Activated naive CD8-positive, alpha-beta T cell treated with anti-CD3 and anti-CD28 coated beads for 36 hours (primary cell): ENCODE results near the gene PPIL6. TPM values are rescaled to one million over a fixed set of nuclear protein-coding genes. Genes with fewer than 3 reads are reported as not detected.

Experiments
- DNase-seq: peaks from one replicate; pipeline ENCODE4 v3.0.0; 2021
- H3K27ac Mint-ChIP-seq: one replicate; pipeline ENCODE4 v1.8.0; 2022; ENCODE audit warnings: mild to moderate bottlenecking, moderate library complexity, mixed read lengths
- H3K27me3 Mint-ChIP-seq: one replicate; pipeline ENCODE4 v1.8.0; 2022; ENCODE audit warnings: mild to moderate bottlenecking, mixed read lengths
- H3K36me3 Mint-ChIP-seq: one replicate; pipeline ENCODE4 v1.8.0; 2021; ENCODE audit warnings: mild to moderate bottlenecking, mixed read lengths
- H3K4me1 Mint-ChIP-seq: one replicate; pipeline ENCODE4 v1.8.0; 2021; ENCODE audit warnings: mixed read lengths
- H3K4me3 Mint-ChIP-seq: one replicate; pipeline ENCODE4 v1.8.0; 2022; ENCODE audit warnings: mild to moderate bottlenecking, moderate library complexity, mixed read lengths
- H3K9me3 Mint-ChIP-seq: one replicate; pipeline ENCODE4 v1.8.0; 2022; ENCODE audit warnings: mixed read lengths
- total RNA-seq, 2 experiments: library from RNA; stranded (reverse); gene quantifications; one replicate each; pipeline ENCODE4 v1.2.3, GENCODE V29; 2021

The PPIL6 gene
- total RNA-seq, 2 experiments from 2014 or later, result 0.60 to 0.64 TPM

- no peak for DNase-seq
- H3K27me3 Mint-ChIP-seq, result no peaks in the 10 kb centered on the region
- H3K9me3 Mint-ChIP-seq, result no peaks in the 10 kb centered on the region
- H3K4me3 Mint-ChIP-seq, result no peak overlapping the region
- H3K27ac Mint-ChIP-seq, result no peak overlapping the region
- H3K36me3 Mint-ChIP-seq, result peaks cover 68% of the 10 kb centered on the region
- H3K4me1 Mint-ChIP-seq, result peaks cover 8% of the 10 kb centered on the region
These were observed 82.2 kb downstream of the PPIL6 start for GRCh38 chr6:109358204-109358603.

- Mint-ChIP-seq H3K4me3 (no peak overlapping the region), H3K27ac (no peak overlapping the region), H3K4me1 (peaks cover 8% of the 10 kb centered on the region), H3K9me3 (no peaks in the 10 kb centered on the region), H3K36me3 (peaks cover 60% of the 10 kb centered on the region), H3K27me3 (no peaks in the 10 kb centered on the region)
- DNase-seq, result no peak
These were observed 84.2 kb downstream of the PPIL6 start for GRCh38 chr6:109356237-109356636.

GRCh38 chr6:109351231-109352130 is 88.9 kb downstream of the PPIL6 start:
- Mint-ChIP-seq H3K9me3 (no peaks in the 10 kb centered on the region), H3K27me3 (no peaks in the 10 kb centered on the region)

GRCh38 chr6:109349419-109349987 is 90.9 kb downstream of the PPIL6 start:
- Mint-ChIP-seq H3K4me3 (no peak overlapping the region), H3K27me3 (no peaks in the 10 kb centered on the region), H3K4me1 (peaks cover 4% of the 10 kb centered on the region), H3K9me3 (no peaks in the 10 kb centered on the region), H3K27ac (no peak overlapping the region), H3K36me3 (peaks cover 13% of the 10 kb centered on the region)
- no peak for DNase-seq

More at GRCh38 chr6:109351231-109352130, 88.9 kb downstream of the PPIL6 start:
- Mint-ChIP-seq H3K4me3 (no peak overlapping the region), H3K36me3 (peaks cover 20% of the 10 kb centered on the region), H3K27ac (no peak overlapping the region), H3K4me1 (peaks cover 4% of the 10 kb centered on the region)
- DNase-seq, result no peak

GRCh38 chr6:109348226-109348625 is 92.2 kb downstream of the PPIL6 start:
- Mint-ChIP-seq H3K36me3 (peaks cover 13% of the 10 kb centered on the region), H3K27ac (no peak overlapping the region), H3K9me3 (no peaks in the 10 kb centered on the region), H3K4me3 (no peak overlapping the region), H3K4me1 (peaks cover 4% of the 10 kb centered on the region), H3K27me3 (no peaks in the 10 kb centered on the region)
- DNase-seq, result no peak

GRCh38 chr6:109347779-109348178 is 92.6 kb downstream of the PPIL6 start:
- Mint-ChIP-seq H3K9me3 (no peaks in the 10 kb centered on the region), H3K27ac (no peak overlapping the region), H3K4me1 (peaks cover 4% of the 10 kb centered on the region), H3K27me3 (no peaks in the 10 kb centered on the region), H3K4me3 (no peak overlapping the region), H3K36me3 (peaks cover 10% of the 10 kb centered on the region)
- DNase-seq, result no peak

GRCh38 chr6:109345986-109346385 is 94.4 kb downstream of the PPIL6 start:
- Mint-ChIP-seq H3K4me3 (no peak overlapping the region), H3K36me3 (peaks cover 4% of the 10 kb centered on the region), H3K27ac (no peak overlapping the region), H3K4me1 (no peaks in the 10 kb centered on the region), H3K9me3 (no peaks in the 10 kb centered on the region), H3K27me3 (no peaks in the 10 kb centered on the region)
- DNase-seq, result no peak

GRCh38 chr6:109344226-109344625 is 96.2 kb downstream of the PPIL6 start:
- Mint-ChIP-seq H3K4me3 (no peak overlapping the region), H3K36me3 (peaks cover 2% of the 10 kb centered on the region), H3K4me1 (no peaks in the 10 kb centered on the region), H3K27me3 (no peaks in the 10 kb centered on the region), H3K9me3 (no peaks in the 10 kb centered on the region), H3K27ac (no peak overlapping the region)
- no peak for DNase-seq

GRCh38 chr6:109343518-109343917 is 96.9 kb downstream of the PPIL6 start:
- no peaks in the 10 kb centered on the region for H3K27me3 Mint-ChIP-seq
- H3K9me3 Mint-ChIP-seq, result no peaks in the 10 kb centered on the region
- H3K27ac Mint-ChIP-seq, result no peak overlapping the region
- no peak overlapping the region for H3K4me3 Mint-ChIP-seq
- no peak for DNase-seq
- no peaks in the 10 kb centered on the region for H3K4me1 Mint-ChIP-seq
- H3K36me3 Mint-ChIP-seq, result peaks cover 2% of the 10 kb centered on the region

- Mint-ChIP-seq H3K4me1 (no peaks in the 10 kb centered on the region), H3K9me3 (no peaks in the 10 kb centered on the region), H3K4me3 (no peak overlapping the region), H3K27ac (no peak overlapping the region), H3K36me3 (peaks cover 2% of the 10 kb centered on the region), H3K27me3 (no peaks in the 10 kb centered on the region)
- no peak for DNase-seq
These were observed 97.5 kb downstream of the PPIL6 start for GRCh38 chr6:109342911-109343310.

GRCh38 chr6:109342506-109342905 is 97.9 kb downstream of the PPIL6 start:
- H3K4me1 Mint-ChIP-seq, result no peaks in the 10 kb centered on the region
- no peaks in the 10 kb centered on the region for H3K27me3 Mint-ChIP-seq
- H3K9me3 Mint-ChIP-seq, result no peaks in the 10 kb centered on the region
- no peak for DNase-seq
- H3K4me3 Mint-ChIP-seq, result no peak overlapping the region
- peaks cover 2% of the 10 kb centered on the region for H3K36me3 Mint-ChIP-seq
- no peak overlapping the region for H3K27ac Mint-ChIP-seq

GRCh38 chr6:109340811-109341210 is 99.6 kb downstream of the PPIL6 start:
- no peaks in the 10 kb centered on the region for H3K27me3 Mint-ChIP-seq
- H3K4me1 Mint-ChIP-seq, result no peaks in the 10 kb centered on the region
- no peak overlapping the region for H3K4me3 Mint-ChIP-seq
- H3K27ac Mint-ChIP-seq, result no peak overlapping the region
- H3K36me3 Mint-ChIP-seq, result peaks cover 2% of the 10 kb centered on the region
- H3K9me3 Mint-ChIP-seq, result no peaks in the 10 kb centered on the region
- no peak for DNase-seq

Other genes starting within 250 kb of the PPIL6 start
- 100 to 1,000 TPM; 171 to 180 TPM for gene CD164, start 58.2 kb downstream of the PPIL6 start, total RNA-seq
- 1 to 10 TPM; 7.0 to 7.9 TPM for gene SMPD2, start 96 bp upstream of the PPIL6 start, total RNA-seq
- gene MICAL1, start 15.1 kb upstream of the PPIL6 start, total RNA-seq, result 10 to 100 TPM; 21.2 to 23.5 TPM
- gene ZBTB24, start 42.6 kb upstream of the PPIL6 start, total RNA-seq, result 10 to 100 TPM; 16.1 to 16.5 TPM